WERI-Rb-1 (cell line): ENCODE results near the gene FSTL4.

Experiments
- DNase-seq: peaks from one replicate; pipeline ENCODE4 v3.0.0-alpha.2; 2020
- H3K27ac ChIP-seq: fragments of 250-450 bp; sonication (Bioruptor Pico); 2 replicates; pipeline ENCODE4 v1.5.1; 2020; ENCODE audit warnings: mild to moderate bottlenecking, moderate library complexity
- H3K27me3 ChIP-seq: fragments of 250-450 bp; sonication (Bioruptor Pico); 2 replicates; pipeline ENCODE4 v1.5.1; 2021; ENCODE audit warnings: mild to moderate bottlenecking, low read depth, moderate library complexity; ENCODE audit not compliant: insufficient read depth, severe bottlenecking
- H3K36me3 ChIP-seq: fragments of 250-450 bp; sonication (Bioruptor Pico); 2 replicates; pipeline ENCODE4 v1.5.1; 2020; ENCODE audit warnings: mild to moderate bottlenecking, moderate library complexity
- H3K4me3 ChIP-seq: 2 replicates; pipeline ENCODE4 v1.5.1; 2011; ENCODE audit warnings: low read depth, mild to moderate bottlenecking, control low read depth, low read length
- H3K9me3 ChIP-seq: fragments of 250-450 bp; sonication (Bioruptor Pico); 2 replicates; pipeline ENCODE4 v1.5.1; 2021; ENCODE audit warnings: mild to moderate bottlenecking, moderate library complexity; ENCODE audit not compliant: severe bottlenecking
- TF ChIP-seq, protein P1 (sequence below): IDR thresholded peaks from 2 replicates; pipeline ENCODE4 v1.5.1; 2011; ENCODE audit warnings: low read depth, mild to moderate bottlenecking, control low read depth, inconsistent platforms, low read length

FSTL4 gene

DNA sequence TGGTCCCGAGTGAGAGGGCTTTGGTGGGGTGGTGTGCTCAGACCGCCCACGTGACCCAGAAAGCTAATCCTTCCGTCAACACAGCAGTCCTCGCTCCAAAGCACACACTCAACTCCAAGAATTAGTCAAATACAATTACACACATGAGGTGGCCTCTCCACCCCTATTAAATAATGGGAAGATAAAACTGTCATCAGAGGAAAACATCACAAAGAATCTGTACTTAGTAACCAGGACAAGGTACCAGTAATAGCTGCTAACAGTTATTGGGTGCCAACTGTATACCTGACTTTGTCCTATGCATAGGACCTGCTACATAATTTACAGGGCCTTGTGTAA is 337.8 kb downstream of the FSTL4 start:
- Histone ChIP-seq H3K27me3 (no peaks in the 10 kb centered on the region), H3K27ac (no peak overlapping the region), H3K4me3 (no peak overlapping the region), H3K36me3 (no peaks in the 10 kb centered on the region), H3K9me3 (no peaks in the 10 kb centered on the region)
- peak; percentile 60 for DNase-seq
- TF ChIP-seq, protein P1, sequence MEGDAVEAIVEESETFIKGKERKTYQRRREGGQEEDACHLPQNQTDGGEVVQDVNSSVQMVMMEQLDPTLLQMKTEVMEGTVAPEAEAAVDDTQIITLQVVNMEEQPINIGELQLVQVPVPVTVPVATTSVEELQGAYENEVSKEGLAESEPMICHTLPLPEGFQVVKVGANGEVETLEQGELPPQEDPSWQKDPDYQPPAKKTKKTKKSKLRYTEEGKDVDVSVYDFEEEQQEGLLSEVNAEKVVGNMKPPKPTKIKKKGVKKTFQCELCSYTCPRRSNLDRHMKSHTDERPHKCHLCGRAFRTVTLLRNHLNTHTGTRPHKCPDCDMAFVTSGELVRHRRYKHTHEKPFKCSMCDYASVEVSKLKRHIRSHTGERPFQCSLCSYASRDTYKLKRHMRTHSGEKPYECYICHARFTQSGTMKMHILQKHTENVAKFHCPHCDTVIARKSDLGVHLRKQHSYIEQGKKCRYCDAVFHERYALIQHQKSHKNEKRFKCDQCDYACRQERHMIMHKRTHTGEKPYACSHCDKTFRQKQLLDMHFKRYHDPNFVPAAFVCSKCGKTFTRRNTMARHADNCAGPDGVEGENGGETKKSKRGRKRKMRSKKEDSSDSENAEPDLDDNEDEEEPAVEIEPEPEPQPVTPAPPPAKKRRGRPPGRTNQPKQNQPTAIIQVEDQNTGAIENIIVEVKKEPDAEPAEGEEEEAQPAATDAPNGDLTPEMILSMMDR: no peak

DNA sequence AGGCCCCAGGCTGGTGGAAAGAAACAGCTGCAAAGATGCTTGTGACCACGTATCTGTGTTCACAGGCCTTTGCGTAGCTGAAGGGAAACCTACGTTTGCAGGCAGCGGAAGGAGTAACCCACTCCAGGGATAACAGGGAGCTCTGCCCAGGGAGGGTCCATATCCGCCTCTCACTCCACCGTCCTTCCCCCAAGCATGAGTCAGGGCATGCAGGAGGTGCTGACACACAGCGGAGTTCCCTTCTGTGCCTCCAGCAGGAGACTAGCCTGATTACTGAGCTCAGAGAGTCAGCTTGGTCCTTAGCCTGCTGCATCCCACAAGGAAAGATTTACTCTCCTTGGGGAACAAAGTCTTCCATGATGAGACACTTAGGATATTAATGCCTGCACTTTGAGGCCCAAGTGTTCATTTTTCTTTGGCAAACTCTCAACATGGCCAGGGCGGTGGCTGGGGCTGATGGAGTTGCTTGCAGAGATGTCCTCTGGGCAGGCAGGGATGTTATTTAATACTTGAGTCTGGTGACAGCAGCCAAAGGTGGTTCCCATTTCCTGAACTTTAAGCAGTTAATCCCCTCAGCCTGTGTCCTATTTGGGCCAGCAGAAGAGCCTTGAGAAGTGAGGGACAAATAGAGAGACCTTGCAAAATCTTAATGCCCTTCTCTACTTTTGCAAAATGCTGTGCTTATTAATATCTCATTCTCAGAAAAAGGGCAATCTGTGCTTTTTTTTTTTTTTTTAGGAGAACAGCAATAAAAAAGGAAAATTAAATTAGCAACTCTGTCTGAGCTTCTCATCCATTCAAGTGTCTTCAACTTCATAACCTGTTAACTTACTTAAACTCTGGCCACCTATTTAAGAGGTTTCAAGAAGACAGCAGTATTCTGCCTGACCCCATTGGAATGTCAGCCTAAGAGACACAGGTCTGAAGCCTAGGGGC is 338.4 kb downstream of the FSTL4 start:
- no peaks in the 10 kb centered on the region for H3K9me3 ChIP-seq
- H3K4me3 ChIP-seq: no peak overlapping the region
- TF ChIP-seq, protein P1: no peak
- no peak overlapping the region for H3K27ac ChIP-seq
- no peaks in the 10 kb centered on the region for H3K36me3 ChIP-seq
- no peak for DNase-seq
- no peaks in the 10 kb centered on the region for H3K27me3 ChIP-seq

DNA sequence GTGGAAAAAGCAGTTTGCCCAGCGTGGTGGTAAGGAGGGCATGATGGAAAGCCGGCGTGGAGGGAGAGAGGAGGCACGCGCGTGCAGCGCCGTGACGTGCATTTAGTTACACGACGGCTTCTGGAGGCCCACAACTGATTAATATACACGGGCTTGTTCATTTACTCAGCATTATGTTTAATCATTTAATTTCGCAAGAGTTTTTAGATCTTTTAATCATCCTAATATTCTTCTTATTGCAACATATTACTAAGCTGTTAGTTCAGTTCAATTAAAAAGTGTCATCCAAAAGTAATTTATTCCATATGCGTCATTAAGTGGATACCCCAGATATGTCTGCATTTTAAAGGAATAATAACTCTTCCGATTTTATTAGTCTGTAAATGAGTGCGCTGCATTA is 340.0 kb downstream of the FSTL4 start:
- H3K27me3 ChIP-seq: no peaks in the 10 kb centered on the region
- TF ChIP-seq, protein P1: no peak

GRCh38 chr5:133271606-133272005 is 340.7 kb downstream of the FSTL4 start:
- H3K27ac ChIP-seq: no peak overlapping the region
- no peaks in the 10 kb centered on the region for H3K36me3 ChIP-seq
- TF ChIP-seq, protein P1: no peak
- DNase-seq: no peak
- no peaks in the 10 kb centered on the region for H3K27me3 ChIP-seq
- H3K9me3 ChIP-seq: no peaks in the 10 kb centered on the region
- no peak overlapping the region for H3K4me3 ChIP-seq

More for the DNA sequence above, 340.0 kb downstream of the FSTL4 start:
- no peaks in the 10 kb centered on the region for H3K36me3 ChIP-seq
- no peaks in the 10 kb centered on the region for H3K9me3 ChIP-seq
- no peak for DNase-seq
- no peak overlapping the region for H3K27ac ChIP-seq
- no peak overlapping the region for H3K4me3 ChIP-seq

- Histone ChIP-seq H3K4me3 (no peak overlapping the region), H3K27me3 (no peaks in the 10 kb centered on the region)
- TF ChIP-seq, protein P1: no peak
These were observed 342.6 kb downstream of the FSTL4 start for GRCh38 chr5:133269691-133270090.

DNA sequence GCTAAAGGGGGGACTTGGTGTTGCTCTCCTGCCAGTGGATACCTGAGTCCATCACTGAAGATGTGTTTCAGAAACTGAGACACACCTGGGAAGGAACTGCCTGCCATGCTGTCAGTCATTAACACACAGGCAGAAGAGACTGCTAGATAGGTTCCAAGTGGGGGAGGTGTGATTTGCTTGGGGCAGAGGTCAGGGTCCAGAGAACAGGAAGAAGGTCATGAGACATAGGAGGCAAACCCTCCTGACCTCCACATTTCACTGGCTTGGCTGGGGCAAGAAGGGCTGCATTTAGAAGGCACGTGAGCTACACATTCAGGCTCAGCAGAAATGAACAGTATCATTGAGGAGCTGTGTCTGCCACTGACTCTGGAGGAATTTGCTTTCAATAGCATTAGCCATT is 344.7 kb downstream of the FSTL4 start:
- Histone ChIP-seq H3K27ac (no peak overlapping the region), H3K4me3 (no peak overlapping the region), H3K27me3 (no peaks in the 10 kb centered on the region), H3K36me3 (no peaks in the 10 kb centered on the region), H3K9me3 (no peaks in the 10 kb centered on the region)
- TF ChIP-seq, protein P1: no peak
- no peak for DNase-seq

More at GRCh38 chr5:133269691-133270090, 342.6 kb downstream of the FSTL4 start:
- Histone ChIP-seq H3K9me3 (no peaks in the 10 kb centered on the region), H3K27ac (no peak overlapping the region), H3K36me3 (no peaks in the 10 kb centered on the region)
- no peak for DNase-seq
